OCI-LY3 (cell line): ENCODE data around the gene PTPRD.

ENCODE experiments used
- H2AFZ ChIP-seq: fragments of 200-600, 300-600 bp; shearing (Covaris generic); 2 replicates; pipeline ENCODE4 v1.6.0; 2014; ENCODE audit warnings: antibody characterized with exemption, low read depth, low read length
- H3K27ac ChIP-seq: fragments of 200-600, 300-600 bp; sonication (generic); 2 replicates; pipeline ENCODE4 v1.5.1; 2014; ENCODE audit warnings: mild to moderate bottlenecking, low read length, moderate library complexity, mixed read lengths
- H3K27me3 ChIP-seq: fragments of 200-600, 300-600 bp; sonication (generic); 2 replicates; pipeline ENCODE4 v1.6.1; 2014; ENCODE audit warnings: low read depth, low read length, mixed read lengths
- H3K36me3 ChIP-seq: fragments of 200-600, 300-600 bp; sonication (generic); replicated peaks from 2 replicates; pipeline ENCODE3; 2014; ENCODE audit warnings: low read depth, low read length, mixed read lengths
- H3K4me1 ChIP-seq: fragments of 300-600, 200-600 bp; sonication (generic); 2 replicates; pipeline ENCODE4 v1.6.1; 2014; ENCODE audit warnings: low read length, mixed read lengths
- H3K4me2 ChIP-seq: fragments of 200-600, 300-600 bp; sonication (generic); 2 replicates; pipeline ENCODE4 v1.6.1; 2014; ENCODE audit warnings: low read length, mixed read lengths
- H3K4me3 ChIP-seq: fragments of 300-600, 200-600 bp; sonication (generic); 2 replicates; pipeline ENCODE4 v1.5.1; 2014; ENCODE audit warnings: antibody characterized with exemption, mild to moderate bottlenecking, low read length, moderate library complexity
- H3K79me2 ChIP-seq: fragments of 300-600, 200-600 bp; shearing (Covaris generic); 2 replicates; pipeline ENCODE4 v1.6.1; 2014; ENCODE audit warnings: mild to moderate bottlenecking, low read length, mixed read lengths
- H3K9ac ChIP-seq: fragments of 300-600, 200-600 bp; shearing (Covaris generic); 2 replicates; pipeline ENCODE4 v1.6.0; 2014; ENCODE audit warnings: mild to moderate bottlenecking, low read length, moderate library complexity
- H3K9me3 ChIP-seq: fragments of 200-600, 300-600 bp; shearing (Covaris generic); 2 replicates; pipeline ENCODE4 v1.6.1; 2014; ENCODE audit warnings: low read length, mixed read lengths; ENCODE audit not compliant: insufficient read depth
- H4K20me1 ChIP-seq: fragments of 200-600, 300-600 bp; sonication (generic); 2 replicates; pipeline ENCODE4 v1.6.1; 2016; ENCODE audit warnings: low read length, mixed read lengths; ENCODE audit not compliant: insufficient read depth
- CTCF ChIP-seq: fragments of 200-600, 300-600 bp; sonication (generic); IDR thresholded peaks from 2 replicates; pipeline ENCODE4 v1.5.1; 2014; ENCODE audit warnings: antibody characterized with exemption, low read length, low read depth
- EZH2phosphoT487 ChIP-seq: fragments of 200-600 bp; shearing (Covaris generic); IDR thresholded peaks from 2 replicates; pipeline ENCODE4 v1.6.1; 2018; ENCODE audit warnings: antibody characterized with exemption, mixed run types, low read depth

The PTPRD gene

GRCh38 chr9:9214066-9214465, 1398.7 kb downstream of the PTPRD start:
- H2AFZ ChIP-seq = no peak overlapping the region
- TF ChIP-seq CTCF (no peak), EZH2phosphoT487 (no peak)
- H3K9ac ChIP-seq = no peak overlapping the region
- no peaks in the 10 kb centered on the region for H3K27me3 ChIP-seq
- H3K36me3 ChIP-seq = no peaks in the 10 kb centered on the region
- no peaks in the 10 kb centered on the region for H3K9me3 ChIP-seq
- H3K27ac ChIP-seq = no peak overlapping the region
- H3K4me2 ChIP-seq = no peak overlapping the region
- H3K4me3 ChIP-seq = no peak overlapping the region
- H4K20me1 ChIP-seq = no peaks in the 10 kb centered on the region
- H3K4me1 ChIP-seq = no peaks in the 10 kb centered on the region
- no peaks in the 10 kb centered on the region for H3K79me2 ChIP-seq

- Histone ChIP-seq H3K27me3 (no peaks in the 10 kb centered on the region), H3K36me3 (no peaks in the 10 kb centered on the region), H3K27ac (no peak overlapping the region), H3K9me3 (no peaks in the 10 kb centered on the region), H3K9ac (no peak overlapping the region), H3K4me1 (no peaks in the 10 kb centered on the region), H2AFZ (no peak overlapping the region), H3K79me2 (no peaks in the 10 kb centered on the region), H3K4me3 (no peak overlapping the region), H3K4me2 (no peak overlapping the region), H4K20me1 (no peaks in the 10 kb centered on the region)
- no peak for TF ChIP-seq CTCF
- TF ChIP-seq EZH2phosphoT487 = no peak
Measured at GRCh38 chr9:9212963-9213362, 1399.8 kb downstream of the PTPRD start.

GRCh38 chr9:9202276-9202675, 1410.5 kb downstream of the PTPRD start:
- Histone ChIP-seq H3K9me3 (no peaks in the 10 kb centered on the region), H3K4me1 (no peaks in the 10 kb centered on the region), H4K20me1 (no peaks in the 10 kb centered on the region), H3K4me2 (no peak overlapping the region), H3K36me3 (no peaks in the 10 kb centered on the region), H2AFZ (no peak overlapping the region), H3K79me2 (no peaks in the 10 kb centered on the region), H3K9ac (no peak overlapping the region), H3K4me3 (no peak overlapping the region), H3K27ac (no peak overlapping the region), H3K27me3 (no peaks in the 10 kb centered on the region)
- TF ChIP-seq CTCF (no peak), EZH2phosphoT487 (no peak)

- no peaks in the 10 kb centered on the region for H3K27me3 ChIP-seq
Measured at GRCh38 chr9:9186086-9186485, 1426.7 kb downstream of the PTPRD start.

More at GRCh38 chr9:9186086-9186485, 1426.7 kb downstream of the PTPRD start:
- H4K20me1 ChIP-seq = no peaks in the 10 kb centered on the region
- H3K36me3 ChIP-seq = no peaks in the 10 kb centered on the region
- H3K27ac ChIP-seq = no peak overlapping the region
- no peak overlapping the region for H2AFZ ChIP-seq
- no peaks in the 10 kb centered on the region for H3K4me1 ChIP-seq
- no peak overlapping the region for H3K4me3 ChIP-seq
- TF ChIP-seq EZH2phosphoT487 = no peak
- no peak for TF ChIP-seq CTCF
- no peaks in the 10 kb centered on the region for H3K79me2 ChIP-seq
- H3K4me2 ChIP-seq = no peak overlapping the region
- no peak overlapping the region for H3K9ac ChIP-seq
- no peaks in the 10 kb centered on the region for H3K9me3 ChIP-seq
